Prostate gland (tissue), 2 donors: ENCODE measurements around the gene ACVR1C.

Experiments
- POLR2AphosphoS5 ChIP-seq: sonication (generic); formaldehyde crosslinking; IDR thresholded peaks from one replicate; pipeline ENCODE4 v1.6.1; 2017; ENCODE audit warnings: antibody characterized with exemption
- TF ChIP-seq, protein P1 (sequence below), 4 experiments: fragments of 200-600 bp in 2 of 4; fragments of 450-650 bp in 2 of 4; sonication (generic) in 2 of 4; IDR thresholded peaks; 1 replicate in 3 of 4; 2 replicates in 1 of 4; pipeline ENCODE4 v1.5.1; 2016 to 2019; ENCODE audit warnings: antibody characterized with exemption in 4 of 4, mild to moderate bottlenecking in 2 of 4, moderate library complexity in 2 of 4

GRCh38 chr2:157627594-157628476 lies 829 bp downstream of the ACVR1C start:
- TF ChIP-seq, protein P1, sequence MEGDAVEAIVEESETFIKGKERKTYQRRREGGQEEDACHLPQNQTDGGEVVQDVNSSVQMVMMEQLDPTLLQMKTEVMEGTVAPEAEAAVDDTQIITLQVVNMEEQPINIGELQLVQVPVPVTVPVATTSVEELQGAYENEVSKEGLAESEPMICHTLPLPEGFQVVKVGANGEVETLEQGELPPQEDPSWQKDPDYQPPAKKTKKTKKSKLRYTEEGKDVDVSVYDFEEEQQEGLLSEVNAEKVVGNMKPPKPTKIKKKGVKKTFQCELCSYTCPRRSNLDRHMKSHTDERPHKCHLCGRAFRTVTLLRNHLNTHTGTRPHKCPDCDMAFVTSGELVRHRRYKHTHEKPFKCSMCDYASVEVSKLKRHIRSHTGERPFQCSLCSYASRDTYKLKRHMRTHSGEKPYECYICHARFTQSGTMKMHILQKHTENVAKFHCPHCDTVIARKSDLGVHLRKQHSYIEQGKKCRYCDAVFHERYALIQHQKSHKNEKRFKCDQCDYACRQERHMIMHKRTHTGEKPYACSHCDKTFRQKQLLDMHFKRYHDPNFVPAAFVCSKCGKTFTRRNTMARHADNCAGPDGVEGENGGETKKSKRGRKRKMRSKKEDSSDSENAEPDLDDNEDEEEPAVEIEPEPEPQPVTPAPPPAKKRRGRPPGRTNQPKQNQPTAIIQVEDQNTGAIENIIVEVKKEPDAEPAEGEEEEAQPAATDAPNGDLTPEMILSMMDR (IDR thresholded peaks at IDR 0.05): no peak
- TF ChIP-seq POLR2AphosphoS5: no peak
